GM19372 (cell line): Measurements from ENCODE around the gene PRKACG.
A peak's percentile ranks its signal among the peaks of the same experiment; 100 is the strongest.

Source experiments
- ATAC-seq: cut with Tn5 transposase; IDR thresholded peaks from one replicate; pipeline ENCODE4 v1.9.1; 2021; ENCODE audit warnings: mild to moderate bottlenecking, low read depth, moderate library complexity; ENCODE audit not compliant: unreplicated experiment

PRKACG gene

DNA sequence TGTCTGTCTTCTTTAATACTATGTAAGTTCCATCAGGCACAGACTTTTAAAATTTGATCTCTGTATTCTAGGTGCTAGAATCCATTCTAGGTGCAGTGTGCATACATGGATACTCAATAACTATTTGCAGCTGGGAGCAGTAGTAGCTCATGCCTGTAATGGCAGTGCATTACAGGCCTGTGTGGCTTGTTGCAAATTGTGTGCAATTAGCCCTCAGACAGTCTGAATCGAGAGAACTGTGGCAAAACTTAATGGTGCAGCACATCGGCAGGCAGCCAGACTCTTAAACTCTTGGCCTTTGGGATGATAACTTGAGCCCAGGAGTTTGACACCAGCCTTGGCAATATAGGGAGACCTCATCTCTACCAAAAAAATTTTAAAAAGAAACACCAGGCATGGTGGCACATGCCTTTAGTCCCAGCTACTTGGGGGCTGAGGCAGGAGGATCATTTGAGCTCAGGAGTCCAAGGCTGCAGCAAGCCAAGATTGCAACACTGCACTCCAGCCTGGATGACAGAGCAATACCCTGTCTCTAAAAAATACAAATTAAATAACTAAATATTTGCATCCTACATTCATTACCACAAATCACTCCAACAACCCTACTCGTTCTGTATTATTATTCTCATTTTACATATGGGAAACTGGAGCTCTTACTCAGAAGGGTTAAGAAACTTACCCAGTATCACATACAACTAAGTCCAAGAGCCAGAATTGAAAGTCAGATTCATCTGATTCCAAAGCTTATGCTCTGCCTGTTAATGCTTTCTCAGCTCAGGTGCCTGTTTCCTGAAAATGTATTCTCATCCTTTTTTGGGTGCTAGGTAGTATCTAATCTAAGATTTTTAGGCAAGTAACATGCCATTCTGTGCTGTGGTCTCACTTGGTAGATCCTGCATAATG is 30.1 kb downstream of the PRKACG start:
- ATAC-seq: no peak

DNA sequence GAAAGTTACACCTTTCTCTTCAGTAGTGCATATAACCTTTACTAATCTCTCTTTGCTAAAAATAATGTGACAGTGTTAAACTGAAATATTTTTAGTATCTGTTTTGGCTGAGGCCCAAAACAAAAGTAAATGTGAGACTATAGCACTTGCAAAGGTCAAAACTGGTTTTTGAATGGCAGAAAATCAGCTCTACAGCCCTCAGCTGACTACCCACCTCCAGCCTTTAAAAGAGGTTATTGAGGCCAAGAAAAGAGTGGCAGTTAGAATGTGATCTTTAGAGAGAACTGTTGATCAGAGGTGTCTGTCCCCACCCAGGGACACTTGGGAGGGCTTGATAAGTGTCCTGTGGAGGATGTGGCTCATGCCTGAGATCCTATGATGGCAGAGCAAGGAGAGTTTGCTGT is 30.9 kb downstream of the PRKACG start:
- peak; percentile 43 for ATAC-seq

DNA sequence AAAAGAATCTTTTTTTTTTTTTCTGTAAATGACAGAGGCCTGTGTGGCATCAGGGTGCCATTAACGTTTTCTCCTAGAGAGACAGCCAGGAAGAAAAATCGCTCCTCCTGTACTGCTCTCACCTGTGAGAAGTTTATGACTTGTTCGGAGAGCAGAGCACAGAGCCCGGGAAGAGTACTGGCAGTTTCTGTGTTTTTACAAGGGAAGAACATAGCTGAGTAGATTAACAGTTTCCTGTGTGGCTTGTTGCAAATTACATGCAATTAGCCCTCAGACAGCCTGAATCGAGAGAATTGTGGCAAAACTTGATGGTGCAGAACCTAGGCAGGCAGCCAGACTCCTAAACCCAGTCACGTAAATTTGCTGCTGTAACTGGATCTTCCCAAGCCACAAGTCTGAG is 32.1 kb downstream of the PRKACG start:
- ATAC-seq: peak; percentile 39

DNA sequence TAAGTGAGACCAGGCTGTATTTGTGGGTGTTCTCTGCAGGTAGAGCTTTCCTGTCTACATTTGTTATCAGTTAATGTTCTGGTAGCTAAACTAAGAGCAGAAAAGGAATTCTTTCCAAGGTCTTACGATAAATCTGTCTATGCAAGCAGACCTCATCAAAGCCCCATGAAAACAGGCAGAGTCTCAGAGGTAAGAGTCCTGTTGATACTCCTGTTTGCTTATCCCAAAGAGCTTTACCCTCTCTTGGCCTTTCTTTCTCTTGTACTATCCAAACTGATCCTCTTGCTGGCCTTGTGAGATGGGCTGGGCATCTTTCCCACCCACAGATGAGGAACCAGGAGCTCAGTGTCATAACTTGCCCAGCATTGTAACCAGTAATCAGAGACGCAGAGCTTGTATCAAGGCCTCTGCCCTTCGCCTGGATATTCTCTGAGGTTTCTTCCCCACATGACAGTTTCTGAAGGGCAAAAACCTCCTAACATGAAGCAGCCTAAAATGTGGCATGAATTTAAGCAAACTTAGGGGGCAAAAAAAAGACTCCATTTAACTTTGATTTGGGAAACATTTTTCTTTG is 33.5 kb downstream of the PRKACG start:
- ATAC-seq: no peak

DNA sequence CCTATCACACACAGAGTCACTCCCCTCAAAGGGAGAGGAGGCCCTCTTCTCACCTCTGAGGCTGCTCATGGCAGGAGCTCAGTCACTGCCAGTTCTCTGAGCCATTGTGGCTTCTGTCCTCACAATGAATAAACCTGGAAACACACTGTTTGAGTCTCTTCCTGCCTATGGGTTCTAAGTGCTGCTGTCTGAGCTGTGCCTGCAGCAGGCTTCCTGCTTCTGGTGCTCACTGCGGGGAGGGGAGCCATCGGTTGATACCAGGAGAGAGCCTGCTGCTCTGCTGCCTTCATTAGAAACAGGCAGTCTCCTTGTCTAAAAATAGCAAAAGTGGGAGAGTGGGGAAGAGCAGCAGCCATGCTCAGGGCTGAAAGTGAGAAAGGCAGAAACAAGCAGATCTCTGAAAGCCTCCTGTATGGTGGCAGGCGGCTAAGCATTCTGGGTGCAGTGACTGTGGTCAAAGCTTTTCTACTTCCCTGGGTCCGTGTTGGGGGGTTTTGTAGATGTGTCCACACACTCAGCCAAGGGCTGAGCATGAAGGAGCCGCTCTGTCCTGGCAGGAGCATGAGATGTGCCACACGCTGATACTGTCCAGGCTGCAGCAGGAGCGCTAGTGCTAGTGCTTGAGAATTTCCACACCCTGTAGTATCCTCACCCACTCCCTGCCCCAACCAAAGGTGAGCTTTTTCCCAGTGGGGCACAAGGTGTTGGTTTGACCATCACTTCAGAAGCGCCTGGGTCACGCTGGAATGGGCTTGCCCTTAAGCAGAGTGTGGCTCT is 34.2 kb downstream of the PRKACG start:
- no peak for ATAC-seq

DNA sequence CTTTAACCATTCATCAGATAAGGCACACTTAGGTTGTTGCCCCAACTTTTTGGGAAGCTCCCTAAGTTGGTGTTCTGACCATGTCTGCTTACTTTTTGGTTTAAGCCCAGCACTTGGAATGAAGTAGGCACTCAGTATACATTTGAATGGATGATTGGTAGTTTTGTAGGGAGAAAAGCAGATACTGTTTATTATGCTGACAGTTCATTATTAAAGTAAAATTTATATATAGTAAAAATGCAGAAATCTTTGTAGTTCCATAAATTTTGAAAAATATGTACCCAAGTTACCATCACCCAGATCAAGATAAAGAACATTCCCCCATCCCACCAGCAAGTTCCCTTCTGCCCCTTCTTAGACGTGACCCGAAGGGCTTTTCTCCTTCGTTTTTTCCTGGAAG is 35.4 kb downstream of the PRKACG start:
- ATAC-seq: no peak

DNA sequence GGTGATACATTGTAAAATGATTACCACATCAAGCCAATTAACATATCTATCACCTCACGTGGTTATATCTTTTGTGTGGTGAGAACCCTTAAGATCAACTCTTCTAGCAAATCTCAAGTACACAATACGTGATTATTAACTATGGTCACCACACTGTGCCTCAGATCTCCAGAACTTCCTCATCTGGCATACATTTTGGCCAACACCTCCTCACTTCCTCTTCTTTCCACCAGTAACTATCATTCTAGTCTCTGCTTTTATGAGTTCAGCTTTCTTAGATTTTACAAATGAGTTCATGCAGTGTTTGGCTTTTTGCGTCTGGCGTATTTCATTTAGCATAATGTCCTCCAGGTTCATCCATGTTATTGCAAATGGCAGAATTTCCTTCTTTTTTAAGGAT is 35.8 kb downstream of the PRKACG start:
- ATAC-seq: no peak

DNA sequence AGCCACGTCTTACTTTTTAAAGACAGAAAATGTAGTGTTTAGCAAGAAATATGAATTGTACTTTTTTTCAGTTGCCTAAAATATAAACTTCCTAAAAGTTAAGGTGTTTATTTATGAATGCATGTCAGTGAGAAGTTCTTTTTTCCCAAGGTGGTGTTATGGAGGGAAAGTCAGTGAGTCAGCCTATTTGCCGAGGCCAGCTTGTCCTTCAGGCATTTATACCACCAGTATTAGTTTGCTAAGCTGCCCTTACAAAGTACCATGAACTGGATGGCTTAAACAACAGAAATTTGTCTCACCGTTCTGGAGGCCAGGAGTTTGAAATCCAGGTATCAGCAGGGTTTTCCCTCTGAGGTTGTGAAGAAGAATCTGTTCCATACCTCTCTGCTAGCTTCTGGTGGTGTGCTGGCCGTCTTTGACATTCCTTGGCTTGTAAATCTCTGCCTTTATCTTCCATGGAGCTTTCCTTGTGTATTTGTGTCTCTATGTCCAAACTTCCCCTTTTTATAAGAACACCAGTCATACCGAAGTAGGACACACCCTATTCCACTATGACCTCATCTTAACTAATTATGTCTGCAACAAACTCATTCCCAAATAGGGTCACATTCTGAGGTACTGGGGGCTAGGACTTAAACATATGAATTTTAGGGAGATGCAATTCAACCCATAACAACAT is 38.4 kb downstream of the PRKACG start:
- ATAC-seq: no peak

DNA sequence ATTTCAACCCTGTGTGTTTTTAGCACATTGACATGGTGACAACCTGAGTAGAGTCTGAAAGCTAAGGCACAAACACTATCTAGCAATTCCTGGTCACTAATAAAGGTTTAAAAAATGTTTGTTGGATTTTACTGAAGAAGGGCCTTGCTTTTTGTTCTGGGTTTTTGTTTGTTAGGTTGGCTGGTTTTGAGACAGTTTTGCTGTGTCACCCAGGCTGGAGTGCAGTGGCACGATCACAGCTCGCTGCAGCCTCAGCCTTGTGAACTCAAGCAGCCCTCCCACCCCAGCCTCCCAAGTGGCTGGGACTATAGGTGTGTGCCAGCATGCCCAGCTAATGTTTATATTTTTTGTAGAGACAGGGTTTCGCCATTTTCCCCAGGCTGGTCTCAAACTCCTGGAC is 39.0 kb downstream of the PRKACG start:
- ATAC-seq: no peak

DNA sequence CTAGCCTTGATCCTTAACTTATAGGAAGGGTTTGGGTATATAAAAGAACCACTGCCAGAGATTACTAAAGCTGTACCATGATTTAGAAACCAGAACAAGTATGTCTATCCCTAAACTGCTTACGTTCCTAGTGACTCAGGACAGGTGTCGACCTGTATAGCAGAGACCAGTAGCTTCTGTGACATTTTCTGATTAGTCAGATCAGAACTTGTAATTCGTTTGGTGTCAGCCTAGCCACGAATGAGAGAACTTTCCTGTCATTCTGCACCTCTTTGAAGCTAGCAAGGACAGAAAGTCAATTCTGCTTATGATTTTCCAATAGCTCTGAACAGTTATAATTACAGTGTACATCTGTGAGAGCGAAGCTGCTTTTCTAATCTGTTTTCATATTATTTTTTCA is 39.5 kb downstream of the PRKACG start:
- peak; percentile 80 for ATAC-seq

DNA sequence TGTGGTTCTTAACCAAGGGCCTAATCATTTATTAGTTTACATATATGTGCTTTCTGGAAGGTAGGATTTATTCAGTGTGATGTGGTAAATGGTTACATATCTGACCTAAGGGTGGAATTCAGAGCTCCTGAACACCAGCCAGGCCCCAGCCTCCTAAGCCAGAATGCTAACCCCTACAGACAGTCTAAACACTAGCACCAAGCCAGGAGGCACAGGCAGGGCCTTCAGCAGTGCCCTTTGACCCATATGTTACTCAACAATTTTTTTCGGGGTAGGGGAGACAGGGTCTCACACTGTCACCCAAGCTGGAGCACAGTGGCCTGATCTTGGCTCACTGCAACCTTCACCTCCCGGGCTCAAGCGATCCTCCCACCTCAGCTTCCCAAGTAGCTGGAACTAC is 40.3 kb downstream of the PRKACG start:
- no peak for ATAC-seq

DNA sequence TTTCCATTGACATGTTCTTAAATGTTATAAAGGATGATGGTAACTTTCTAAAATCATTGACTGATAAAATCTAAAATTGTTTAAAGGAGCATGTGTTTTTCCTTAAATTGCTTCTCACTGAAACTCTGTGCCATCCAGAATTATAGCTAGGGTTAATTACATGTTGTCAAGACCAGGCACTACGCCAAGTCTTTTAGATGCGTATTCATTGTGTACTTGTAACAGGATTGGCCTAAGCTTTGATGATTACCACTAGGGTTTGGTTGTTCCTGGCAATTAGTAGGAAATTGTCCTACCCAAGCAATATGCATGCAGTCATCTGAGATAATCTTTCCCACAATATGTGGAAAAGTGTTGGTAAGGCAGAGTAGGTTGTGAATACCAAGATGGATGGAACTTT is 43.8 kb downstream of the PRKACG start:
- ATAC-seq: no peak

DNA sequence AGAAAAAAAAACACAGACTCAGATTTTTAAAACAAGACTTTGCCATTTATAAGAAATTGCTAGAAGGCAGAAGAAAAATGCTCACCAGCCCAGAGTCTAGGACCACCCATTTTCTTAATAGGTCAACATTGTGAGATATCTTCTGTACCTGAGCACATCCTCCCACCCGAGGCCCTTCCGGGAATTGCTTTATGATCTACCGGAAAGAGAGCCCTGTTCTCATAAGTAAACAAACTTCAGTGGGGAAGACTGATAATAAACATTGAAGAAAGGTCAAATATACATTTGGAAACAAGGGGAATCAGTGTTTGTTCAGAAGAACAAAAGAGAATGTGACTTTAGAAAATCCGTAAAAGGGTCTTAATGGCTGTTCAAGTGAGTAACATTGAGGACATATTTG is 44.4 kb downstream of the PRKACG start:
- no peak for ATAC-seq

DNA sequence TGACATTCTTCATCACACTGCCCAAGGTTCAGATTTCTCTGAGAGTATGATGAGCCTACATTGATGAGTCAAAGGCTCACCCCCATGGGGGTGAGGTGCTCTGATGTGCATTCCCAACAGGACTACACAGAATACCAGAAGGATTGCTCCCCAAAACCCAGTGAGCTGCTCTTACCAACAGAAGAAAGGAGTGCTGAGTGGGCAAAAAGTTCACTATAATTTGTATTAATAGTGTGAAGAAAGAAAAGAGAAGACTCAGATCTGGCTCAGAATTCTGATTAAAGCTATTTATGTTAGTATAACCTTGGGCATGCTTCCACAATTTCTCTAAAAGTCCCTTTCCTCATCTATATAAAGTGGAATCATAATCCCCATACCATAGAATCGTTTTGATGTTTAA is 46.1 kb downstream of the PRKACG start:
- ATAC-seq: no peak

DNA sequence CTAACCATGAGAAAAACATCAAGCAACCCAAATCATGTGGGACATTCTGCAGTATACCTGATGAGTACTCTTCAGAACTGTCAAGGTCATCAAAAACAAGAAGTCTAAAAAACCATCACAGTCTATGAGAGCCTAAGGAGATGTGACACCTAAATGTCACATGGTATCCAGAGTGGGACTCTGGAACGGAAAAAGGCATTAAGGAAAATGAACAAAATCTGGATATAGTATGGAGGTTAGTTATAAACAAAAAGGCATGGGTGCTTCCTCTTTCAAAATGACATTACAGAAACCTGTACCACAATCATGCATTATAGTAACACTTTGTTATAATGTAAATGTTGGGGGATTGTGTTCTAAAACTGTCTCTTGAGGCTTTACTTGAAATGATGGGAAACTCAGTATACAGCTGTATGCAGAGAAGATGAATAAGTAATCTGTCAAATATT is 47.4 kb downstream of the PRKACG start:
- ATAC-seq: peak; percentile 55

DNA sequence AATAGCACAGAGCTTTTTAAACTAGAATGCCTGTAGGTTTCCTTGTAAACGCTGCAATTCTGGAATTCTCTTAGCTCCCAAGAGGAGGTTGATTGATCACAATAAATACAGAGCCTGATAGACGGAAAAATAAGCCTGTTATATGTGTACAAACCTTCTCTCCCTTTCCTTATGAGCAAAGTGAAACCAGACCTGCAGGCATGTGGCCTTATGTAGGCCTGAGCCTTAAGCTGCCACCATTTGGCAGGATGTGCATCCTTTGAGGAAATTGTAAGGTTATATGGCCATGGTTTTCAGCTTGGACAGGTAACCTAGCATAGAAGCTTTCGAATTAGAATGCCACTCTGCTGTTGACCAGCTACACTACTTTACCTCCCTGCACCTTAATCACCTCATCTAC is 49.1 kb downstream of the PRKACG start:
- ATAC-seq: no peak

DNA sequence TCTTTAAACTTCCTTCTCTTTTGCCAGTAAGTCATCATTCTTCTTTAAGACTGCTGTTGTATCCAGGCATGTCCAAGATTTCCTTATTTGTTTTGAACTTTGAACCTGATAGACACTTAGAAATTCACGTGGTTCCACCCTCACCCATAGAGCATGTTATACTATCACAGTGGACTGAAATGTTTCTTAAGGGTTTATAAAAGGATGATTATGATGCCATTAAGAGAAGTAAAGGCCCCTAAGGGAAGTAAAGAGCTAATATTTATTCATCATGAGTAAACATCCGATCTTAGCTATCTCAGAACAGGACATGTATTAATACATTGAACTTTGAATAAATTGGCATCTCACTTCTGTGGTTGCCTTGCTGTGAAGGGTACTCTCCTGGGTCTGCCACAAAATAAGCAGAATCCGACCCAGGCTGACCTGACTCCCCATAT is 49.8 kb downstream of the PRKACG start:
- ATAC-seq: no peak

DNA sequence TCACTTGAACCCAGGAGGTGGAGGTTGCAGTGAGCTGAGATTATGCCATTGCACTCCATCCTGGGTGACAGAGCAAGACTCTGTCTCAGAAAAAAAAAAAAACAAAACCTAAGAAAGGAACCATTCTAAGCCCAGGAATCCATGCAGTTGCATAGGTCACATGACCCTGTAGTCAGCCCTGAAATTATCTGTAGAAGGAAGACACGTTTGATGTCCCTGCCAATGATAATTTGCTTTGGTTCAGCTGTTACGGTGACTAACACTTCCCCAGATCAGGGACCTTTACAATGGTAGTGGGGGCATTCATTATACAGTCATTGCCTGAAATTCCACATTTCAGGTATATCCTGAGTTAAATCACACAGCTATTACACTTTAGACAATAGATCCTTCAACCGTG is 50.5 kb downstream of the PRKACG start:
- ATAC-seq: no peak
